ENCODE measurements around the gene NDUFB3. TPM values are rescaled to one million over a fixed set of nuclear protein-coding genes. Genes with fewer than 3 reads are reported as not detected.

Gene NDUFB3
- total and polyA plus RNA-seq, 8 donors: 58.2 to 92.9 (median 66.3) TPM

Other genes starting within 250 kb of the NDUFB3 start
- 10 to 100 TPM; 75.9 to 91.2 TPM for gene CLK1, start 207.3 kb upstream of the NDUFB3 start, total RNA-seq
- 100 to 1,000 TPM; 280 to 423 (median 328) TPM for gene CLK1, start 207.3 kb upstream of the NDUFB3 start, polyA plus RNA-seq (ENCODE audit: insufficient read length in 6 of 6)
- 10 to 100 TPM; 26.0 to 31.0 TPM for gene PPIL3, start 182.9 kb upstream of the NDUFB3 start, total RNA-seq
- gene PPIL3, start 182.9 kb upstream of the NDUFB3 start, polyA plus RNA-seq (ENCODE audit: insufficient read length in 6 of 6): 100 to 1,000 TPM in 1 of 6 donors, 10 to 100 TPM in 5; 62.2 to 100 (median 95.8) TPM
- 10 to 100 TPM; 18.4 to 26.2 TPM for gene NIF3L1, start 182.6 kb upstream of the NDUFB3 start, total RNA-seq
- gene NIF3L1, start 182.6 kb upstream of the NDUFB3 start, polyA plus RNA-seq (ENCODE audit: insufficient read length in 6 of 6): 10 to 100 TPM; 29.8 to 37.1 (median 33.2) TPM
- gene ORC2, start 108.3 kb upstream of the NDUFB3 start, total RNA-seq: 10 to 100 TPM; 25.6 to 35.0 TPM
- 10 to 100 TPM; 32.2 to 46.1 (median 39.4) TPM for gene ORC2, start 108.3 kb upstream of the NDUFB3 start, polyA plus RNA-seq (ENCODE audit: insufficient read length in 6 of 6)
- gene HYCC2, start 330 bp upstream of the NDUFB3 start, total RNA-seq: 10 to 100 TPM; 24.2 to 37.9 TPM
- 10 to 100 TPM; 13.4 to 15.7 (median 14.8) TPM for gene HYCC2, start 330 bp upstream of the NDUFB3 start, polyA plus RNA-seq (ENCODE audit: insufficient read length in 6 of 6)
- 100 to 1,000 TPM; 278 to 327 TPM for gene CFLAR, start 44.2 kb downstream of the NDUFB3 start, total RNA-seq
- gene CFLAR, start 44.2 kb downstream of the NDUFB3 start, polyA plus RNA-seq (ENCODE audit: insufficient read length in 6 of 6): 100 to 1,000 TPM in 4 of 6 donors, 10 to 100 TPM in 2; 93.3 to 103 (median 101) TPM
- 10 to 100 TPM; 30.3 to 31.5 TPM for gene CASP10, start 111.1 kb downstream of the NDUFB3 start, total RNA-seq
- 10 to 100 TPM; 14.6 to 21.2 (median 16.4) TPM for gene CASP10, start 111.1 kb downstream of the NDUFB3 start, polyA plus RNA-seq (ENCODE audit: insufficient read length in 6 of 6)
- 10 to 100 TPM; 26.3 to 40.4 TPM for gene CASP8, start 188.5 kb downstream of the NDUFB3 start, total RNA-seq
- 10 to 100 TPM; 19.2 to 25.0 (median 21.5) TPM for gene CASP8, start 188.5 kb downstream of the NDUFB3 start, polyA plus RNA-seq (ENCODE audit: insufficient read length in 6 of 6)